WTC11 (cell line): ENCODE data around the gene RGS6. TPM values are rescaled to one million over a fixed set of nuclear protein-coding genes. Genes with fewer than 3 reads are reported as not detected.

Experiments used
- ATAC-seq: fragments of 200-7000 bp; cut with Tn5 transposase; 2 replicates; pipeline ENCODE4 v1.10.0; 2021; ENCODE audit warnings: mild to moderate bottlenecking, moderate library complexity
- CTCF ChIA-PET: fragments of 300-600 bp; sonication (Branson Sonifier 250); formaldehyde crosslinking; loops from one replicate; lab custom pipeline; 2021; ENCODE audit warnings: antibody characterized with exemption; lab: Charles Lee
- POLR2A ChIA-PET: fragments of 350-600 bp; sonication (Branson Sonifier 250); formaldehyde crosslinking; loops from one replicate; lab custom pipeline; 2021; ENCODE audit warnings: antibody characterized with exemption; lab: Charles Lee
- DNase-seq: peaks from one replicate; pipeline ENCODE4 v3.0.0; 2021; ENCODE audit warnings: low spot score
- H3K27ac Mint-ChIP-seq: 2 replicates; pipeline ENCODE4 v1.8.0; 2021; ENCODE audit warnings: mixed read lengths
- H3K27me3 Mint-ChIP-seq: 2 replicates; pipeline ENCODE4 v1.8.0; 2021; ENCODE audit warnings: low read depth, mild to moderate bottlenecking, moderate library complexity, mixed read lengths
- H3K36me3 Mint-ChIP-seq: 2 replicates; pipeline ENCODE4 v1.8.0; 2021; ENCODE audit warnings: mixed read lengths
- H3K4me1 Mint-ChIP-seq: 2 replicates; pipeline ENCODE4 v1.8.0; 2022; ENCODE audit warnings: mixed read lengths
- H3K4me3 Mint-ChIP-seq: 2 replicates; pipeline ENCODE4 v1.8.0; 2021; ENCODE audit warnings: mild to moderate bottlenecking, moderate library complexity, mixed read lengths
- H3K9me3 Mint-ChIP-seq: 2 replicates; pipeline ENCODE4 v1.8.0; 2021; ENCODE audit warnings: mixed read lengths
- ARID4B ChIP-seq: sonication (generic); formaldehyde crosslinking; IDR thresholded peaks from 2 replicates; pipeline ENCODE4 v1.8.0; 2023; ENCODE audit warnings: missing genetic modification reagents, mild to moderate bottlenecking, borderline replicate concordance
- ATF2 ChIP-seq: sonication (generic); formaldehyde crosslinking; IDR thresholded peaks from 2 replicates; pipeline ENCODE4 v1.8.1; 2022; ENCODE audit warnings: low read depth, missing genetic modification reagents, borderline replicate concordance
- CREB1 ChIP-seq: sonication (generic); formaldehyde crosslinking; IDR thresholded peaks from 2 replicates; pipeline ENCODE4 v1.8.0; 2023; ENCODE audit warnings: mild to moderate bottlenecking, missing genetic modification reagents
- ETV6 ChIP-seq: sonication (generic); formaldehyde crosslinking; IDR thresholded peaks from 2 replicates; pipeline ENCODE4 v1.8.1; 2022; ENCODE audit warnings: mild to moderate bottlenecking, missing genetic modification reagents
- FOXP4 ChIP-seq: sonication (generic); formaldehyde crosslinking; IDR thresholded peaks from 2 replicates; pipeline ENCODE4 v1.8.0; 2022; ENCODE audit warnings: mild to moderate bottlenecking, missing genetic modification reagents
- GRHL2 ChIP-seq: fragments of 250-450 bp; sonication (Bioruptor Pico); IDR thresholded peaks from 2 replicates; pipeline ENCODE4 v1.8.0; 2022; ENCODE audit warnings: mild to moderate bottlenecking, moderate library complexity; ENCODE audit not compliant: insufficient replicate concordance, severe bottlenecking
- HMGA2 ChIP-seq: fragments of 250-450 bp; sonication (Bioruptor Pico); IDR thresholded peaks from 2 replicates; pipeline ENCODE4 v1.4.0; 2021; ENCODE audit warnings: mild to moderate bottlenecking, moderate library complexity
- HMGXB4 ChIP-seq: sonication (generic); formaldehyde crosslinking; IDR thresholded peaks from 2 replicates; pipeline ENCODE4 v1.8.1; 2023; ENCODE audit warnings: mild to moderate bottlenecking, moderate library complexity, missing genetic modification reagents
- IRF2 ChIP-seq: sonication (generic); formaldehyde crosslinking; IDR thresholded peaks from 2 replicates; pipeline ENCODE4 v1.8.0; 2022; ENCODE audit warnings: low read depth, missing genetic modification reagents, borderline replicate concordance
- JAZF1 ChIP-seq: fragments of 250-450 bp; sonication (Bioruptor Pico); IDR thresholded peaks from 2 replicates; pipeline ENCODE4 v1.9.0; 2021; ENCODE audit warnings: moderate library complexity, mild to moderate bottlenecking, inconsistent platforms
- KAT7 ChIP-seq: sonication (generic); formaldehyde crosslinking; IDR thresholded peaks from 2 replicates; pipeline ENCODE4 v1.8.1; 2023; ENCODE audit warnings: missing genetic modification reagents, mild to moderate bottlenecking, borderline replicate concordance
- NR2C2 ChIP-seq: sonication (generic); formaldehyde crosslinking; IDR thresholded peaks from 2 replicates; pipeline ENCODE4 v1.8.0; 2022; ENCODE audit warnings: mild to moderate bottlenecking, missing genetic modification reagents
- SMAD4 ChIP-seq: sonication (generic); formaldehyde crosslinking; IDR thresholded peaks from 2 replicates; pipeline ENCODE4 v1.8.0; 2022; ENCODE audit warnings: mild to moderate bottlenecking, missing genetic modification reagents
- SP1 ChIP-seq: sonication (generic); formaldehyde crosslinking; conservative IDR thresholded peaks from 2 replicates; pipeline ENCODE4 v1.8.1; 2022; ENCODE audit warnings: missing genetic modification reagents
- ZBTB21 ChIP-seq: sonication (generic); formaldehyde crosslinking; IDR thresholded peaks from 2 replicates; pipeline ENCODE4 v1.8.1; 2023; ENCODE audit warnings: mild to moderate bottlenecking, missing genetic modification reagents, borderline replicate concordance
- ZNF219 ChIP-seq: sonication (generic); formaldehyde crosslinking; IDR thresholded peaks from 2 replicates; pipeline ENCODE4 v1.8.0; 2023; ENCODE audit warnings: missing genetic modification reagents, mild to moderate bottlenecking, borderline replicate concordance
- ZNF263 ChIP-seq: sonication (generic); formaldehyde crosslinking; IDR thresholded peaks from 2 replicates; pipeline ENCODE4 v1.8.1; 2022; ENCODE audit warnings: low read depth, mild to moderate bottlenecking, moderate library complexity, missing genetic modification reagents
- total RNA-seq: library from RNA; stranded (reverse); gene quantifications from 3 replicates; pipeline ENCODE4 v1.2.3, GENCODE V29; 2021
- TF ChIP-seq, protein P1 (sequence below): sonication (generic); formaldehyde crosslinking; IDR thresholded peaks from 2 replicates; pipeline ENCODE4 v1.8.1; 2022; ENCODE audit warnings: missing genetic modification reagents, borderline replicate concordance
- TF ChIP-seq, protein P2 (sequence below): fragments of 250-450 bp; sonication (Bioruptor Pico); IDR thresholded peaks from 2 replicates; pipeline ENCODE4 v2.1.2; 2022; ENCODE audit warnings: mild to moderate bottlenecking, moderate library complexity
- TF ChIP-seq, protein P3 (sequence below): fragments of 250-450 bp; sonication (Bioruptor Pico); IDR thresholded peaks from 2 replicates; pipeline ENCODE4 v1.9.0; 2021; ENCODE audit warnings: moderate library complexity, mild to moderate bottlenecking, inconsistent platforms, borderline replicate concordance

RGS6 gene
- total RNA-seq, 1 experiment from 2014 or later = 1.0 TPM

DNA sequence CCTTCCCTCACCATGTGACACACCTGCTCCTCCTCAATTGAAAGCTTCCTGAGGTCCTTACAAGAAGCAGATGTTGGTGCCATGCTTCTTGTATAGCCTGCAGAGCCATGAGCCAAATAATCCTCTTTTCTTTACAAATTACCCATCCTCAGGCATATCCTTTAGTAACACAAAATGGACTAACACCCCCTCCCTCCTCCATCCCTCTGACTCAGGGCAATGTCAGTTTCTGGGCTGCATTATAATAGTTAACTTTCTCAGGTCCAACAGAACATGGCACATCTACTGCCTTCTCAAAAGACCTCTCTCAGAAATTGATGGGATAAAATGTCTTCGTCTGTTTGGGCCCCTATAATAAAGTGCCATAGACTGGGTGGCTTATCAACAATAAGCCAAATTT is 674.6 kb downstream of the RGS6 start:
- H3K4me1 Mint-ChIP-seq = peaks cover 11% of the 10 kb centered on the region
- DNase-seq (no peak), ATAC-seq (no peak)
- TF ChIP-seq NR2C2 (CRISPR knock-in tag) = no peak
- no peak for TF ChIP-seq ZNF263 (CRISPR knock-in tag)
- TF ChIP-seq ETV6 = no peak
- TF ChIP-seq, protein P1, sequence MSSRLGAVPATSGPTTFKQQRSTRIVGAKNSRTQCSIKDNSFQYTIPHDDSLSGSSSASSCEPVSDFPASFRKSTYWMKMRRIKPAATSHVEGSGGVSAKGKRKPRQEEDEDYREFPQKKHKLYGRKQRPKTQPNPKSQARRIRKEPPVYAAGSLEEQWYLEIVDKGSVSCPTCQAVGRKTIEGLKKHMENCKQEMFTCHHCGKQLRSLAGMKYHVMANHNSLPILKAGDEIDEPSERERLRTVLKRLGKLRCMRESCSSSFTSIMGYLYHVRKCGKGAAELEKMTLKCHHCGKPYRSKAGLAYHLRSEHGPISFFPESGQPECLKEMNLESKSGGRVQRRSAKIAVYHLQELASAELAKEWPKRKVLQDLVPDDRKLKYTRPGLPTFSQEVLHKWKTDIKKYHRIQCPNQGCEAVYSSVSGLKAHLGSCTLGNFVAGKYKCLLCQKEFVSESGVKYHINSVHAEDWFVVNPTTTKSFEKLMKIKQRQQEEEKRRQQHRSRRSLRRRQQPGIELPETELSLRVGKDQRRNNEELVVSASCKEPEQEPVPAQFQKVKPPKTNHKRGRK (CRISPR knock-in tag) = no peak
- TF ChIP-seq HMGA2 (CRISPR knock-in tag) = no peak
- TF ChIP-seq, protein P2, sequence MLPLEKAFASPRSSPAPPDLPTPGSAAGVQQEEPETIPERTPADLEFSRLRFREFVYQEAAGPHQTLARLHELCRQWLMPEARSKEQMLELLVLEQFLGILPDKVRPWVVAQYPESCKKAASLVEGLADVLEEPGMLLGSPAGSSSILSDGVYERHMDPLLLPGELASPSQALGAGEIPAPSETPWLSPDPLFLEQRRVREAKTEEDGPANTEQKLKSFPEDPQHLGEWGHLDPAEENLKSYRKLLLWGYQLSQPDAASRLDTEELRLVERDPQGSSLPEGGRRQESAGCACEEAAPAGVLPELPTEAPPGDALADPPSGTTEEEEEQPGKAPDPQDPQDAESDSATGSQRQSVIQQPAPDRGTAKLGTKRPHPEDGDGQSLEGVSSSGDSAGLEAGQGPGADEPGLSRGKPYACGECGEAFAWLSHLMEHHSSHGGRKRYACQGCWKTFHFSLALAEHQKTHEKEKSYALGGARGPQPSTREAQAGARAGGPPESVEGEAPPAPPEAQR (CRISPR knock-in tag) = no peak
- TF ChIP-seq ZBTB21 (CRISPR knock-in tag) = no peak
- no peak for TF ChIP-seq GRHL2 (CRISPR knock-in tag)
- TF ChIP-seq, all 79 proteins: peak for 0
- H3K27ac Mint-ChIP-seq = no peak overlapping the region
- H3K27me3 Mint-ChIP-seq = no peaks in the 10 kb centered on the region; the same call in 1 of the 2 replicates
- POLR2A ChIA-PET = no interaction called here
- H3K36me3 Mint-ChIP-seq = no peaks in the 10 kb centered on the region
- CTCF ChIA-PET = no interaction called here
- peaks cover 8% of the 10 kb centered on the region; the same call in 1 of the 2 replicates for H3K9me3 Mint-ChIP-seq
- H3K4me3 Mint-ChIP-seq = no peak overlapping the region

GRCh38 chr14:72607386-72608130 is 675.3 kb downstream of the RGS6 start:
- ChIA-PET POLR2A (no interaction called here), CTCF (no interaction called here)
- no peaks in the 10 kb centered on the region; the same call in 1 of the 2 replicates for H3K27me3 Mint-ChIP-seq
- H3K4me1 Mint-ChIP-seq = peaks cover 11% of the 10 kb centered on the region
- H3K27ac Mint-ChIP-seq = no peak overlapping the region
- H3K9me3 Mint-ChIP-seq = peaks cover 8% of the 10 kb centered on the region; the same call in 1 of the 2 replicates
- DNase-seq (no peak), ATAC-seq (no peak)
- no peak overlapping the region for H3K4me3 Mint-ChIP-seq
- H3K36me3 Mint-ChIP-seq = no peaks in the 10 kb centered on the region
- TF ChIP-seq GRHL2 (CRISPR knock-in tag) (no peak), IRF2 (CRISPR knock-in tag) (no peak), SMAD4 (CRISPR knock-in tag) (no peak), CREB1 (CRISPR knock-in tag) (no peak), FOXP4 (CRISPR knock-in tag) (no peak), HMGXB4 (CRISPR knock-in tag) (no peak), ARID4B (no peak), KAT7 (no peak), SP1 (CRISPR knock-in tag) (no peak), JAZF1 (no peak), ATF2 (CRISPR knock-in tag) (no peak), HMGA2 (CRISPR knock-in tag) (no peak), ZNF219 (CRISPR knock-in tag) (no peak), ZNF263 (CRISPR knock-in tag) (no peak)
- TF ChIP-seq, protein P3, sequence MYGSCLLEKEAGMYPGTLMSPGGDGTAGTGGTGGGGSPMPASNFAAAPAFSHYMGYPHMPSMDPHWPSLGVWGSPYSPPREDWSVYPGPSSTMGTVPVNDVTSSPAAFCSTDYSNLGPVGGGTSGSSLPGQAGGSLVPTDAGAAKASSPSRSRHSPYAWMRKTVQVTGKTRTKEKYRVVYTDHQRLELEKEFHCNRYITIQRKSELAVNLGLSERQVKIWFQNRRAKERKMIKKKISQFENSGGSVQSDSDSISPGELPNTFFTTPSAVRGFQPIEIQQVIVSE (CRISPR knock-in tag) = no peak
